PC-3 (cell line): ENCODE data around the gene FTO. TPM values are rescaled to one million over a fixed set of nuclear protein-coding genes. Genes with fewer than 3 reads are reported as not detected.

Experiments
- ATAC-seq: fragments of 200-7000 bp; cut with Tn5 transposase; 2 replicates; pipeline ENCODE4 v1.9.1; 2020; ENCODE audit warnings: mild to moderate bottlenecking, moderate library complexity
- BruUV-seq: library from RNA; stranded (reverse); fragments of 400-500 nt; replicated peaks from 2 replicates; lab custom pipeline; 2021; lab: Mats Ljungman, UMichigan
- CTCF ChIA-PET: fragments of 300-600 bp; sonication (Branson Sonifier 250); formaldehyde crosslinking; loops from one replicate; lab custom pipeline; 2022; ENCODE audit warnings: antibody characterized with exemption; lab: Charles Lee
- POLR2A ChIA-PET: fragments of 300-600 bp; sonication (Branson Sonifier 250); formaldehyde crosslinking; loops from one replicate; lab custom pipeline; 2022; ENCODE audit warnings: antibody characterized with exemption; ENCODE audit not compliant: unreplicated experiment; lab: Charles Lee
- DNase-seq: peaks from one replicate; pipeline ENCODE4 v3.0.0-alpha.2; 2015
- H2AFZ ChIP-seq: fragments of 300-600 bp; sonication (generic); 2 replicates; pipeline ENCODE4 v1.6.0; 2016; ENCODE audit warnings: antibody characterized with exemption, low read length
- H3F3A ChIP-seq: fragments of 300-600 bp; sonication (generic); one replicate; pipeline ENCODE4 v1.6.0; 2017; ENCODE audit warnings: antibody characterized with exemption, low read length, control low read depth, mild to moderate bottlenecking; ENCODE audit not compliant: unreplicated experiment
- H3K27ac ChIP-seq: fragments of 300-600 bp; sonication (generic); 2 replicates; pipeline ENCODE4 v1.5.1; 2016; ENCODE audit warnings: mild to moderate bottlenecking, low read length
- H3K27me3 ChIP-seq: fragments of 300-600 bp; sonication (generic); 2 replicates; pipeline ENCODE4 v1.6.1; 2016; ENCODE audit warnings: low read length, mixed read lengths
- H3K36me3 ChIP-seq: fragments of 300-600 bp; sonication (generic); 2 replicates; pipeline ENCODE4 v1.6.1; 2016; ENCODE audit warnings: low read depth, mixed run types, low read length, mixed read lengths
- H3K4me1 ChIP-seq: fragments of 300-600 bp; sonication (generic); 2 replicates; pipeline ENCODE4 v1.5.1; 2016; ENCODE audit warnings: low read length; ENCODE audit not compliant: insufficient read depth
- H3K4me2 ChIP-seq: fragments of 300-600 bp; sonication (generic); 2 replicates; pipeline ENCODE4 v1.6.0; 2016; ENCODE audit warnings: low read length
- H3K4me3 ChIP-seq: fragments of 300-600 bp; sonication (generic); 2 replicates; pipeline ENCODE4 v1.5.1; 2016; ENCODE audit warnings: mild to moderate bottlenecking, low read length, mixed read lengths
- H3K79me2 ChIP-seq: fragments of 300-600 bp; sonication (generic); 2 replicates; pipeline ENCODE4 v1.6.1; 2017; ENCODE audit warnings: low read length, mixed read lengths
- H3K9ac ChIP-seq: fragments of 300-600 bp; sonication (generic); 2 replicates; pipeline ENCODE4 v1.6.0; 2016; ENCODE audit warnings: mild to moderate bottlenecking, low read length
- H3K9me2 ChIP-seq: fragments of 300-600 bp; sonication (generic); replicated peaks from 2 replicates; pipeline ENCODE4 v1.6.1; 2016; ENCODE audit warnings: mixed run types, low read length, mixed read lengths
- H3K9me3 ChIP-seq: fragments of 300-600 bp; sonication (generic); 2 replicates; pipeline ENCODE4 v1.6.1; 2016; ENCODE audit warnings: low read length, mixed read lengths
- H4K20me1 ChIP-seq: fragments of 300-600 bp; sonication (generic); 2 replicates; pipeline ENCODE4 v1.6.1; 2016; ENCODE audit warnings: low read length, mixed read lengths
- CTCF ChIP-seq: fragments of 300-600 bp; sonication (generic); conservative IDR thresholded peaks from 2 replicates; pipeline ENCODE4 v1.5.1; 2017; ENCODE audit warnings: antibody characterized with exemption, low read depth, mild to moderate bottlenecking, low read length
- EZH2 ChIP-seq: fragments of 300-600 bp; sonication (generic); IDR thresholded peaks from one replicate; pipeline ENCODE4 v1.6.1; 2017; ENCODE audit warnings: antibody characterized with exemption, mild to moderate bottlenecking, low read length; ENCODE audit not compliant: unreplicated experiment
- EZH2phosphoT487 ChIP-seq: fragments of 300-600 bp; sonication (generic); IDR thresholded peaks from 2 replicates; pipeline ENCODE4 v1.6.1; 2018; ENCODE audit warnings: mild to moderate bottlenecking, antibody characterized with exemption, low read length, borderline replicate concordance
- intact Hi-C: fragments of 100-400 bp; cut with micrococcal nuclease; formaldehyde crosslinking; loops from 2 replicates; pipeline ENCODE4 v1.9.0; 2023
- total RNA-seq: library from RNA; depleted of rRNA; stranded (reverse); fragments of >200 nt; gene quantifications from 2 replicates; pipeline ENCODE4 v1.2.3, GENCODE V29; 2014

Gene FTO
- total RNA-seq, 1 experiment from 2014 or later, result 27.0 TPM

- POLR2A ChIA-PET, result no interaction called here
- no peak for TF ChIP-seq EZH2phosphoT487
- no peak for TF ChIP-seq CTCF
- no peak for TF ChIP-seq EZH2
- Histone ChIP-seq H4K20me1 (no peaks in the 10 kb centered on the region), H2AFZ (no peak overlapping the region), H3K27ac (no peak overlapping the region), H3K9me3 (peaks cover 12% of the 10 kb centered on the region), H3K4me2 (no peak overlapping the region), H3K9me2 (no peaks in the 10 kb centered on the region), H3K27me3 (no peaks in the 10 kb centered on the region), H3K4me1 (peaks cover 6% of the 10 kb centered on the region; the same call in 1 of the 2 replicates), H3K4me3 (no peak overlapping the region), H3K9ac (no peak overlapping the region), H3F3A (no peaks in the 10 kb centered on the region), H3K79me2 (no peaks in the 10 kb centered on the region), H3K36me3 (peaks cover 3% of the 10 kb centered on the region; the same call in 1 of the 2 replicates)
- BruUV-seq, result no TSS peak
- intact Hi-C loops, result no loop called here
- CTCF ChIA-PET, result no interaction called here
- DNase-seq (peak; percentile 15), ATAC-seq (no peak)
Measured at GRCh38 chr16:54030451-54030850, 326.5 kb downstream of the FTO start.

- Histone ChIP-seq H3K79me2 (no peaks in the 10 kb centered on the region), H4K20me1 (no peaks in the 10 kb centered on the region), H3K27ac (no peak overlapping the region), H3F3A (no peaks in the 10 kb centered on the region), H3K9me3 (peaks cover 12% of the 10 kb centered on the region), H3K4me2 (no peak overlapping the region), H3K4me1 (peaks cover 6% of the 10 kb centered on the region; the same call in 1 of the 2 replicates), H3K9ac (no peak overlapping the region), H3K4me3 (no peak overlapping the region), H3K27me3 (no peaks in the 10 kb centered on the region), H2AFZ (no peak overlapping the region), H3K9me2 (no peaks in the 10 kb centered on the region), H3K36me3 (peaks cover 3% of the 10 kb centered on the region; the same call in 1 of the 2 replicates)
- CTCF ChIA-PET, result no interaction called here
- intact Hi-C loops, result no loop called here
- BruUV-seq, result no TSS peak
- TF ChIP-seq CTCF (no peak), EZH2phosphoT487 (no peak)
- DNase-seq, result no peak
- ATAC-seq, result no peak
- POLR2A ChIA-PET, result no interaction called here
Measured at GRCh38 chr16:54031107-54031760, 327.3 kb downstream of the FTO start.

- CTCF ChIA-PET, result no interaction called here
Measured at GRCh38 chr16:54033747-54034146, 329.8 kb downstream of the FTO start.

More at GRCh38 chr16:54033747-54034146, 329.8 kb downstream of the FTO start:
- no peak overlapping the region for H3K27ac ChIP-seq
- H2AFZ ChIP-seq, result no peak overlapping the region
- peaks cover 3% of the 10 kb centered on the region; the same call in 1 of the 2 replicates for H3K36me3 ChIP-seq
- intact Hi-C loops, result no loop called here
- H3K4me1 ChIP-seq, result no peaks in the 10 kb centered on the region
- POLR2A ChIA-PET, result no interaction called here
- no peak for DNase-seq
- no peak for TF ChIP-seq CTCF
- no peak for TF ChIP-seq EZH2
- no peak for TF ChIP-seq EZH2phosphoT487
- no peaks in the 10 kb centered on the region for H3K27me3 ChIP-seq
- H3K4me2 ChIP-seq, result no peak overlapping the region
- no peaks in the 10 kb centered on the region for H3F3A ChIP-seq
- no peaks in the 10 kb centered on the region for H4K20me1 ChIP-seq
- no peak for ATAC-seq
- H3K4me3 ChIP-seq, result no peak overlapping the region
- H3K9ac ChIP-seq, result no peak overlapping the region
- H3K79me2 ChIP-seq, result no peaks in the 10 kb centered on the region
- H3K9me3 ChIP-seq, result peaks cover 12% of the 10 kb centered on the region
- no peaks in the 10 kb centered on the region for H3K9me2 ChIP-seq
- BruUV-seq, result no TSS peak
